GM12878 (cell line): ENCODE data around the gene GNAO1. TPM values are rescaled to one million over a fixed set of nuclear protein-coding genes. Genes with fewer than 3 reads are reported as not detected.

Experiments used
- ATAC-seq: fragments of 200-7000 bp; cut with Tn5 transposase; 3 replicates; pipeline ENCODE4 v1.9.1; 2020; ENCODE audit warnings: mild to moderate bottlenecking, moderate library complexity
- BruUV-seq: library from RNA; stranded (reverse); fragments of 400-500 nt; replicated peaks from 2 replicates; lab custom pipeline; 2021; lab: Mats Ljungman, UMichigan
- CTCF ChIA-PET: fragments of 300-600 bp; sonication (Branson Sonifier 250); formaldehyde crosslinking; extraction: SDS; loops from one replicate; lab custom pipeline; 2021; ENCODE audit warnings: inconsistent platforms; lab: Yijun Ruan, JAX
- POLR2A ChIA-PET: fragments of 350-600 bp; formaldehyde crosslinking; extraction: SDS; loops from one replicate; lab custom pipeline; 2021; ENCODE audit warnings: inconsistent platforms; lab: Charles Lee
- RAD21 ChIA-PET: fragments of 300-600 bp; sonication (Branson Sonifier 250); formaldehyde crosslinking; loops from one replicate; lab custom pipeline; 2023; ENCODE audit warnings: antibody characterized with exemption; ENCODE audit not compliant: unreplicated experiment; lab: Charles Lee
- SMC1A ChIA-PET: fragments of 300-600 bp; sonication (Branson Sonifier 250); formaldehyde crosslinking; loops from one replicate; lab custom pipeline; 2023; ENCODE audit not compliant: unreplicated experiment, uncharacterized antibody; lab: Charles Lee
- DNase-seq: peaks from one replicate; pipeline ENCODE4 v3.0.0-alpha.2; 2011; ENCODE audit warnings: low read depth, low spot score
- FAIRE-seq: peaks from 3 replicates; lab custom pipeline; 2011; peaks lifted over from hg19 to GRCh38; lab: Jason Lieb, UNC
- H2AFZ ChIP-seq: 2 replicates; pipeline ENCODE4 v1.6.0; 2011; ENCODE audit warnings: low read depth, low read length, control low read depth; ENCODE audit not compliant: control insufficient read depth
- H3K27ac ChIP-seq: 2 replicates; pipeline ENCODE4 v1.5.1; 2011; ENCODE audit warnings: control low read depth; ENCODE audit not compliant: control insufficient read depth, insufficient read depth
- H3K27me3 ChIP-seq, 2 experiments: replicated peaks in 1 of 2; 2 replicates each; pipeline versions ENCODE4 v1.6.0 to v1.6.1; 2011; ENCODE audit warnings: low read length in 1 of 2; ENCODE audit not compliant: control insufficient read depth in 2 of 2, insufficient read depth in 2 of 2
- H3K36me3 ChIP-seq, 2 experiments: 2 replicates each; pipeline ENCODE4 v1.5.1; 2011; ENCODE audit warnings: low read length in 1 of 2; ENCODE audit not compliant: control insufficient read depth in 2 of 2, insufficient read depth in 2 of 2
- H3K4me1 ChIP-seq: 2 replicates; pipeline ENCODE4 v1.6.1; 2011; ENCODE audit warnings: mild to moderate bottlenecking, low read length, moderate library complexity, mixed read lengths; ENCODE audit not compliant: control insufficient read depth, insufficient read depth
- H3K4me2 ChIP-seq: 2 replicates; pipeline ENCODE4 v1.6.0; 2011; ENCODE audit warnings: control low read depth; ENCODE audit not compliant: control insufficient read depth, insufficient read depth
- H3K4me3 ChIP-seq: fragments of 200-600 bp; sonication (generic); 2 replicates; pipeline ENCODE4 v1.5.1; 2016
- H3K79me2 ChIP-seq: 2 replicates; pipeline ENCODE4 v1.6.0; 2011; ENCODE audit warnings: low read length; ENCODE audit not compliant: control insufficient read depth, insufficient read depth
- H3K9ac ChIP-seq: 2 replicates; pipeline ENCODE4 v1.8.0; 2011; ENCODE audit warnings: low read length, control low read depth, mixed read lengths; ENCODE audit not compliant: control insufficient read depth, insufficient read depth
- H3K9me3 ChIP-seq: replicated peaks from 3 replicates; pipeline ENCODE4 v1.5.1; 2011; ENCODE audit warnings: mild to moderate bottlenecking, low read length; ENCODE audit not compliant: control insufficient read depth, insufficient read depth
- H4K20me1 ChIP-seq: 2 replicates; pipeline ENCODE4 v1.6.0; 2011; ENCODE audit not compliant: control insufficient read depth, insufficient read depth
- CBFB ChIP-seq: IDR thresholded peaks from 2 replicates; pipeline ENCODE4 v1.6.1; 2016; ENCODE audit warnings: antibody characterized with exemption, low read depth
- EED ChIP-seq: sonication (generic); IDR thresholded peaks from 2 replicates; pipeline ENCODE4 v1.6.1; 2016; ENCODE audit warnings: antibody characterized with exemption, low read depth
- ELK1 ChIP-seq: IDR thresholded peaks from 2 replicates; pipeline ENCODE4 v1.6.1; 2012; ENCODE audit warnings: low read depth, low read length, improper control_type of control experiment
- EP300 ChIP-seq, 2 experiments: fragments of 150-350 bp in 1 of 2; IDR thresholded peaks; 2 replicates each; pipeline ENCODE4 v1.6.1; 2011 to 2012; ENCODE audit warnings: low read depth in 2 of 2, low read length in 2 of 2, borderline replicate concordance in 1 of 2, improper control_type of control experiment in 1 of 2, inconsistent platforms in 1 of 2; ENCODE audit not compliant: control insufficient read depth in 1 of 2
- ETV6 ChIP-seq, 2 experiments: fragments of 450-650 bp in 1 of 2; IDR thresholded peaks in 1 of 2; conservative IDR thresholded peaks in 1 of 2; 2 replicates each; pipeline ENCODE4 v1.6.1; 2014; ENCODE audit warnings: antibody characterized with exemption in 1 of 2, borderline replicate concordance in 1 of 2, low read depth in 1 of 2, mild to moderate bottlenecking in 1 of 2, moderate library complexity in 1 of 2
- FOXK2 ChIP-seq: fragments of 450-650 bp; IDR thresholded peaks from 2 replicates; pipeline ENCODE4 v1.6.1; 2017; ENCODE audit warnings: mild to moderate bottlenecking, moderate library complexity
- HDGF ChIP-seq: fragments of 450-650 bp; IDR thresholded peaks from 2 replicates; pipeline ENCODE4 v1.6.1; 2016; ENCODE audit warnings: antibody characterized with exemption
- HSF1 ChIP-seq: fragments of 150-350 bp; IDR thresholded peaks from 2 replicates; pipeline ENCODE4 v1.6.1; 2014; ENCODE audit warnings: mild to moderate bottlenecking, low read depth, low read length
- JUNB ChIP-seq: IDR thresholded peaks from 2 replicates; pipeline ENCODE4 v1.6.1; 2016; ENCODE audit warnings: antibody characterized with exemption, mild to moderate bottlenecking
- NR2C2 ChIP-seq: IDR thresholded peaks from 2 replicates; pipeline ENCODE4 v1.6.1; 2011; ENCODE audit warnings: borderline replicate concordance, low read depth; ENCODE audit not compliant: control insufficient read depth, insufficient read length
- RELA ChIP-seq: fragments of 450-650 bp; IDR thresholded peaks from 2 replicates; pipeline ENCODE4 v1.8.0; 2014; ENCODE audit warnings: borderline replicate concordance; ENCODE audit not compliant: partially characterized antibody
- RELB ChIP-seq: fragments of 450-650 bp; IDR thresholded peaks from 2 replicates; pipeline ENCODE4 v1.6.1; 2017; ENCODE audit warnings: low read depth, mild to moderate bottlenecking, moderate library complexity
- SIN3A ChIP-seq: IDR thresholded peaks from 2 replicates; pipeline ENCODE4 v1.6.1; 2012; ENCODE audit warnings: low read depth, low read length, improper control_type of control experiment
- SMAD5 ChIP-seq: IDR thresholded peaks from 2 replicates; pipeline ENCODE4 v1.6.1; 2016; ENCODE audit warnings: antibody characterized with exemption, low read depth
- STAT3 ChIP-seq: IDR thresholded peaks from 2 replicates; pipeline ENCODE4 v1.6.1; 2011; ENCODE audit warnings: low read depth, low read length, improper control_type of control experiment
- WRNIP1 ChIP-seq: IDR thresholded peaks from 2 replicates; pipeline ENCODE4 v1.6.1; 2011; ENCODE audit warnings: low read depth, low read length, improper control_type of control experiment, borderline replicate concordance
- WGBS: methylation state at CpG from one replicate; pipeline ENCODE4 v1.1.6; 2016; ENCODE audit warnings: low lambda C conversion rate; ENCODE audit not compliant: insufficient replicate concordance, insufficient coverage; ENCODE audit errors: missing lambda C conversion rate; 5-methylcytosine and 5-hydroxymethylcytosine counted together
- in situ Hi-C: fragments of 300-500 bp; cut with MboI; formaldehyde crosslinking; loops from 9 replicates; pipeline ENCODE4 v1.14.3; 2018; ENCODE audit warnings: mixed read lengths
- intact Hi-C: fragments of 100-400 bp; cut with micrococcal nuclease; formaldehyde crosslinking; loops from one replicate; pipeline ENCODE4 v1.14.2; 2022; ENCODE audit not compliant: unreplicated experiment
- polyA plus RNA-seq, 11 experiments: library from polyadenylated mRNA; depleted of rRNA in 4 of 11; unstranded in 6 of 11; stranded (reverse) in 5 of 11; fragments of >200 nt; fragmentation: Nextera tagmentation in 4 of 11; fragmentation: Illumina TruSeq in 1 of 11; extraction: Ambion mirVana in 4 of 11; extraction: Trizol in 1 of 11; gene quantifications; 1 replicate in 1 of 11; 2 replicates in 10 of 11; pipeline versions ENCODE4 v1.2.1 to v1.2.3, GENCODE V29; 2011 to 2016; ENCODE audit warnings: inconsistent platforms in 2 of 11, missing spikeins in 2 of 11, low read depth in 1 of 11
- total RNA-seq, 4 experiments: library from RNA; depleted of rRNA in 3 of 4; stranded (reverse); fragments of >200 nt in 3 of 4; fragmentation: Illumina TruSeq in 1 of 4; extraction: Trizol in 1 of 4; gene quantifications; 2 replicates each; pipeline versions ENCODE4 v1.2.1 to v1.2.3, GENCODE V29; 2013 to 2021
- TF ChIP-seq, protein P1 (sequence below): IDR thresholded peaks from 2 replicates; pipeline ENCODE4 v1.6.1; 2011; ENCODE audit warnings: borderline replicate concordance, low read depth, mild to moderate bottlenecking, moderate library complexity, low read length; ENCODE audit not compliant: insufficient read depth, poor library complexity, severe bottlenecking

GNAO1 gene
- total and polyA plus RNA-seq, 10 of the 15 experiments (the other 5 are each of a cell fraction or from before 2014, with no cell fraction given), result 0.05 to 0.28 (median 0.14) TPM; not detected in 6

DNA sequence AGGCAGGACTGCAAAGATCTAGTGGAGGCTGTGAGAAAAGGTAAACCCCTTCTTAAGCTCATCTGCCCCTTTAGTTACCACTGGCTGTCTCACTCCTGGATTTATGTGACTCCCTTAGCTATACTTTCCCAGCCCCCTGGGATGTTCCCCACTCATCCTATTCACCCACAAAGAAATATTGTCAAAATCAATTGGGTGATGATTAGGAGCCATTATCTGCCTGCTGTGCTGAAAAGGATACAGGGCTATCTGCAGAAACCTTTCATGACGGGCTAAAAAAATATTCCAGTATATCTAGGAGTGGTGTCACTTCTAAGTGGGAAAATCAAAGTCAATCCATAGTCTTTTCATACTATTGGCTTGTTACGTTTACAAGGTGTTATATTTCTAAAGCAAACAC lies 8.0 kb upstream of the GNAO1 start (continued):
- TF ChIP-seq, protein P1, sequence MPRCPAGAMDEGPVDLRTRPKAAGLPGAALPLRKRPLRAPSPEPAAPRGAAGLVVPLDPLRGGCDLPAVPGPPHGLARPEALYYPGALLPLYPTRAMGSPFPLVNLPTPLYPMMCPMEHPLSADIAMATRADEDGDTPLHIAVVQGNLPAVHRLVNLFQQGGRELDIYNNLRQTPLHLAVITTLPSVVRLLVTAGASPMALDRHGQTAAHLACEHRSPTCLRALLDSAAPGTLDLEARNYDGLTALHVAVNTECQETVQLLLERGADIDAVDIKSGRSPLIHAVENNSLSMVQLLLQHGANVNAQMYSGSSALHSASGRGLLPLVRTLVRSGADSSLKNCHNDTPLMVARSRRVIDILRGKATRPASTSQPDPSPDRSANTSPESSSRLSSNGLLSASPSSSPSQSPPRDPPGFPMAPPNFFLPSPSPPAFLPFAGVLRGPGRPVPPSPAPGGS, result no peak

GRCh38 chr16:56190048-56190676 lies 1.1 kb upstream of the GNAO1 start:
- Histone ChIP-seq H3K27me3 (peaks cover 17 to 38% of the 10 kb centered on the region in 2 experiments), H4K20me1 (no peaks in the 10 kb centered on the region), H3K4me1 (no peaks in the 10 kb centered on the region), H3K79me2 (no peaks in the 10 kb centered on the region), H3K4me3 (no peak overlapping the region), H3K9me3 (no peaks in the 10 kb centered on the region; the same call in 2 of the 3 replicates), H3K9ac (no peak overlapping the region), H3K36me3 (no peaks in the 10 kb centered on the region), H3K4me2 (no peak overlapping the region), H2AFZ (no peak overlapping the region), H3K27ac (no peak overlapping the region)
- ChIA-PET CTCF (no interaction called here), RAD21 (no interaction called here), POLR2A (no interaction called here), SMC1A (no interaction called here)
- no peak for FAIRE-seq
- in situ Hi-C loops (no loop called here), intact Hi-C loops (no loop called here)
- WGBS, result 12% methylated on average over 18 of the region's 18 CpGs
- ATAC-seq, result no peak
- DNase-seq, result no peak
- BruUV-seq, result no TSS peak
- no peak for TF ChIP-seq HDGF
- TF ChIP-seq JUNB, result no peak
- no peak for TF ChIP-seq SIN3A
- TF ChIP-seq RELA, result no peak
- TF ChIP-seq STAT3, result no peak
- TF ChIP-seq HSF1, result no peak
- no peak for TF ChIP-seq WRNIP1
- no peak for TF ChIP-seq CBFB
- TF ChIP-seq ETV6 (conservative IDR thresholded peaks at IDR 0.05 in 1 of 2, IDR thresholded peaks at IDR 0.05 in 1 of 2; ENCODE audit: borderline replicate concordance in 1 of 2, low read depth in 1 of 2), result no peak
- TF ChIP-seq EP300 (IDR thresholded peaks at IDR 0.05; ENCODE audit: borderline replicate concordance in 1 of 2, control insufficient read depth in 1 of 2, low read depth in 2 of 2, low read length in 2 of 2), result no peak
- TF ChIP-seq EED, result no peak
- TF ChIP-seq RELB, result no peak
- no peak for TF ChIP-seq NR2C2
- TF ChIP-seq FOXK2, result no peak
- no peak for TF ChIP-seq SMAD5
- TF ChIP-seq ELK1, result no peak
